ENCODE measurements around the gene CD79B. TPM values are rescaled to one million over a fixed set of nuclear protein-coding genes. Genes with fewer than 3 reads are reported as not detected.

CD79B gene
- total RNA-seq, 1 experiment from 2014 or later: 0.59 TPM

- no TSS peak for BruUV-seq (replicated peaks)
- no peaks in the 10 kb centered on the region for H3K9me3 ChIP-seq (ENCODE audit: control insufficient read depth in 1 of 2, insufficient read depth in 1 of 2, low read depth in 1 of 2, low read length in 2 of 2)
- H3K79me2 ChIP-seq (ENCODE audit: insufficient read depth, low read length): no peaks in the 10 kb centered on the region
- H3K27me3 ChIP-seq (ENCODE audit: insufficient read depth, low read length): no peaks in the 10 kb centered on the region
- no peaks in the 10 kb centered on the region for H3K36me3 ChIP-seq (ENCODE audit: control insufficient read depth in 1 of 2, insufficient read depth in 2 of 2, low read length in 2 of 2)
- H3K9ac ChIP-seq (ENCODE audit: low read length): no peak overlapping the region
- DNase-seq (ENCODE audit: low read depth, low spot score) (no peak), ATAC-seq (no peak; the same call in 1 of the 2 replicates)
- TF ChIP-seq YY1 (IDR thresholded peaks at IDR 0.05; ENCODE audit: extremely low read depth, insufficient replicate concordance, low read depth, low read length) (no peak), ELF1 (IDR thresholded peaks at IDR 0.05; ENCODE audit: borderline replicate concordance, low read depth) (no peak), REST (IDR thresholded peaks at IDR 0.05; ENCODE audit: low read depth) (no peak), TCF7L2 (IDR thresholded peaks at IDR 0.05; ENCODE audit: borderline replicate concordance, extremely low read depth, insufficient read depth, insufficient read length) (no peak), ZFX (IDR thresholded peaks at IDR 0.05) (no peak), POLR2AphosphoS5 (IDR thresholded peaks at IDR 0.05; ENCODE audit: low read depth, low read length) (no peak), EZH2 (IDR thresholded peaks at IDR 0.05) (no peak), EZH2phosphoT487 (IDR thresholded peaks at IDR 0.05; ENCODE audit: borderline replicate concordance) (no peak), FOSL1 (IDR thresholded peaks at IDR 0.05; ENCODE audit: low read depth) (no peak), RAD21 (IDR thresholded peaks at IDR 0.05; ENCODE audit: low read depth) (no peak), SIN3A (IDR thresholded peaks at IDR 0.05; ENCODE audit: low read depth) (no peak), ATF3 (IDR thresholded peaks at IDR 0.05) (no peak), POLR2A (IDR thresholded peaks at IDR 0.05; ENCODE audit: borderline replicate concordance, extremely low read depth, insufficient read depth, insufficient read length) (no peak), ZNF274 (IDR thresholded peaks at IDR 0.05; ENCODE audit: low read depth, low read length) (no peak), JUND (IDR thresholded peaks at IDR 0.05) (no peak), EGR1 (IDR thresholded peaks at IDR 0.05; ENCODE audit: low read depth) (no peak)
- TF ChIP-seq, protein P1, sequence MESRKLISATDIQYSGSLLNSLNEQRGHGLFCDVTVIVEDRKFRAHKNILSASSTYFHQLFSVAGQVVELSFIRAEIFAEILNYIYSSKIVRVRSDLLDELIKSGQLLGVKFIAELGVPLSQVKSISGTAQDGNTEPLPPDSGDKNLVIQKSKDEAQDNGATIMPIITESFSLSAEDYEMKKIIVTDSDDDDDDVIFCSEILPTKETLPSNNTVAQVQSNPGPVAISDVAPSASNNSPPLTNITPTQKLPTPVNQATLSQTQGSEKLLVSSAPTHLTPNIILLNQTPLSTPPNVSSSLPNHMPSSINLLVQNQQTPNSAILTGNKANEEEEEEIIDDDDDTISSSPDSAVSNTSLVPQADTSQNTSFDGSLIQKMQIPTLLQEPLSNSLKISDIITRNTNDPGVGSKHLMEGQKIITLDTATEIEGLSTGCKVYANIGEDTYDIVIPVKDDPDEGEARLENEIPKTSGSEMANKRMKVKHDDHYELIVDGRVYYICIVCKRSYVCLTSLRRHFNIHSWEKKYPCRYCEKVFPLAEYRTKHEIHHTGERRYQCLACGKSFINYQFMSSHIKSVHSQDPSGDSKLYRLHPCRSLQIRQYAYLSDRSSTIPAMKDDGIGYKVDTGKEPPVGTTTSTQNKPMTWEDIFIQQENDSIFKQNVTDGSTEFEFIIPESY (IDR thresholded peaks at IDR 0.05; ENCODE audit: extremely low read depth, insufficient replicate concordance, low read length): no peak
- TF ChIP-seq, protein P2, sequence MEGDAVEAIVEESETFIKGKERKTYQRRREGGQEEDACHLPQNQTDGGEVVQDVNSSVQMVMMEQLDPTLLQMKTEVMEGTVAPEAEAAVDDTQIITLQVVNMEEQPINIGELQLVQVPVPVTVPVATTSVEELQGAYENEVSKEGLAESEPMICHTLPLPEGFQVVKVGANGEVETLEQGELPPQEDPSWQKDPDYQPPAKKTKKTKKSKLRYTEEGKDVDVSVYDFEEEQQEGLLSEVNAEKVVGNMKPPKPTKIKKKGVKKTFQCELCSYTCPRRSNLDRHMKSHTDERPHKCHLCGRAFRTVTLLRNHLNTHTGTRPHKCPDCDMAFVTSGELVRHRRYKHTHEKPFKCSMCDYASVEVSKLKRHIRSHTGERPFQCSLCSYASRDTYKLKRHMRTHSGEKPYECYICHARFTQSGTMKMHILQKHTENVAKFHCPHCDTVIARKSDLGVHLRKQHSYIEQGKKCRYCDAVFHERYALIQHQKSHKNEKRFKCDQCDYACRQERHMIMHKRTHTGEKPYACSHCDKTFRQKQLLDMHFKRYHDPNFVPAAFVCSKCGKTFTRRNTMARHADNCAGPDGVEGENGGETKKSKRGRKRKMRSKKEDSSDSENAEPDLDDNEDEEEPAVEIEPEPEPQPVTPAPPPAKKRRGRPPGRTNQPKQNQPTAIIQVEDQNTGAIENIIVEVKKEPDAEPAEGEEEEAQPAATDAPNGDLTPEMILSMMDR (IDR thresholded peaks at IDR 0.05 in 2 of 3, conservative IDR thresholded peaks at IDR 0.05 in 1 of 3; ENCODE audit: borderline replicate concordance in 1 of 3, insufficient read depth in 1 of 3, low read depth in 2 of 3, low read length in 2 of 3): no peak
- H2AFZ ChIP-seq (ENCODE audit: low read depth, low read length, poor library complexity, severe bottlenecking): no peak overlapping the region
- POLR2A ChIA-PET: interaction anchor here (0.5 kb wide), 1 partner anchor 693 kb away, joined by 3 read pairs; no protein-coding TSS in a partner anchor
- H3K4me1 ChIP-seq (ENCODE audit: control insufficient read depth in 1 of 2, insufficient read depth in 2 of 2, low read length in 2 of 2): peaks cover 0 to 9% of the 10 kb centered on the region in 2 experiments; a peak in 1 of 4 replicates
- no peaks in the 10 kb centered on the region for H3K9me2 ChIP-seq (ENCODE audit: insufficient read depth)
- H3K27ac ChIP-seq (ENCODE audit: low read depth, low read length): no peak overlapping the region
- intact Hi-C loops (cut with micrococcal nuclease): no loop called here
- no peaks in the 10 kb centered on the region for H4K20me1 ChIP-seq (ENCODE audit: insufficient read depth)
- RAD21 ChIA-PET (ENCODE audit: low non-redundant PET in 1 of 2, low total read pairs in 2 of 2, uncharacterized antibody in 2 of 2, unreplicated experiment in 2 of 2): no interaction called here
- no peak overlapping the region for H3K4me3 ChIP-seq (replicated peaks in 1 of 2; ENCODE audit: low read depth in 1 of 2, low read length in 2 of 2)
- CTCF ChIA-PET: interaction anchor here (0.6 to 4.8 kb wide), 4 partner anchors 8 to 35 kb away, joined by 3 to 61 read pairs (median 16); partner anchors contain the start of gene GH1
- H3K4me2 ChIP-seq (ENCODE audit: low read length): no peak overlapping the region
These were observed 22.4 kb upstream of the CD79B start for GRCh38 chr17:63954402-63955063.

All from HCT116 (cell line).